Measurements from ENCODE around the gene ARHGEF6.

The ARHGEF6 gene

DNA sequence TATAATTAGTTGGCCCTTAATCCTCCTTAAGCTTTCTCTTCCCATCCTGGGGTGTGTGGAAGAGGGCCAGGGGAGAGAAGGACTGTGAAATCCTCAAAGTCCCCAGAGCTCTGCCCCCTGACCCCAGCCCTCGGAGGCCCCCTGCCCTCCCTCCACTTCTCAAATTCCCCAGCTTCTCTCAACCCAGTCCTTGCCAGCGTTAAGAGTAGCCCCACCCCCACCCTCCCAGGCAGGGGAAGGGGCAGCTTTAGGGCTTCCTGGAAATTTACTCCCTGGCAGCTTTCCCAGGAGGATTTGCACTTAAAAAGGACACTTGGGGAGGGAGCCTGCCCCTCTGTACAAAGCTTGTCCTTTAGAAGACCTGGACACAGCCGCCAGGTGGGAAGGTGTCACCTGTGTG, 144.6 kb downstream of the ARHGEF6 start:
- DNase-seq: no peak

DNA sequence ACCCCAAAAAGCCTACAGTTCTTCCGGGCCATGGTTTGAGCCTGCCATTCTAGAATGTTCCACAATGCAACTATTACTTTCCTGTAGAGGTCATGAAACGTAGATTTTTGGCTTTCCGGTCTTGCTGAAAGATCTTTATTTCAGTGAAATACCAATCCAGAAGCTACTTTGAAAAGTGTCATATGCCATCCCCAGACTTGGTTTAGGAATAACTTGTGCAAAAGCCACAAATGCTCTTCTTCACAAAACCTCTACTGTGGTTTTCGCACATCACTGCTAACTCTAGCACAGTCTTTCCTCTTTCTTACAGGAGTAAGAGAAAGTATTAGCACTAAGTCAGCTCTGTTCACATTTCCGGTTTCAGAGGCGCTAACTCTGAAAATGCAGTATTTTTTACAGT, 145.5 kb downstream of the ARHGEF6 start:
- no peak for DNase-seq

DNA sequence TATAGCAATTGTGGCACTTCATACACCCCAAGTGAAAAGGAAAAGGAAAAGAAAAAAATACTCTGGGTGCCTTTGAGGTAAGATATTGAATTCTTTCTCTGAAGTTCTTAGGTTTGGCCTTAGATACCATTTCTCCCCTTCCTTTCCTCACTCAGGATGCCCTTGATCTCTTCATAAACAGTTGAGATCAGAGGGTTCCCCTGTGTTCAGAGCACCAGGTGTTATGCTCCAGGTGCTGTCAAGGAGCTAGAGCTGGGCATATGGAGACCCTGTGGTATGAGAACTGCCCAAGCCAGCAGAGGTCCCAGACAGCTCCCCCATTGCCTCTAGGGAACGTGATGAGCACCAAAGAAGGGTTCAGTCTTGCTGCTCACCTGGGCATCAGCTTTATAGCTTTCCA, 149.9 kb downstream of the ARHGEF6 start:
- no peak for DNase-seq

DNA sequence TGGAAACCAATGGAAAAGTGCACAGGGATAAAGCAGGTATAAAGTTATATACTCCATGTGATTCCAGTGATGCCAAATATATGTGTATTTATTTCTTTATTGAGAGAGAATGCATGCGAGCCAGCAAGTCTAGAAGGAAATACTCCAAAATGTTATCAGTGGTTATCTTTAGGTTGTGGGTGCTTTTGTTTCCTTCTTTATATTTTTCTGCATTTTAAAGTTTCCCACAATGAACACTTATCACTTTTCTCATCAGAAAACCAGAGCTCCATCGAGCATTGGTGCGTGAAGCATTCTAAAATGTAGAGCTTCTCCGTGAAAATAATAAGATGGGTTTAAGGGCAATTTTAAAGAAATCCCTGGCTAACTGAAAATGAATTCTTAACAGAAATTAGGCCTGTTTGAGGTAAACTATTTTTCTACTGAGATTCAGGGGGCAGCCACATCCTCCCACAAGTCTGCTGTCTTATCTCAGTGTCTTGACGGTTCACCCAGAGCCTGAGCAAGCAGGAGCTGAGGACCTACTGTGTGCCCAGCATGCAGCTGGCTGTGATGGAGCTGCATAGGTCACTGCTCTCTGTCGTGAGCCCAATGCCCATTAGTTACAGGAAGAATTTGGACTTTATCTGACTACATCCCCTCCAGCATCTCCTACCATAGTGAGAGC, 151.5 kb downstream of the ARHGEF6 start:
- DNase-seq: no peak

DNA sequence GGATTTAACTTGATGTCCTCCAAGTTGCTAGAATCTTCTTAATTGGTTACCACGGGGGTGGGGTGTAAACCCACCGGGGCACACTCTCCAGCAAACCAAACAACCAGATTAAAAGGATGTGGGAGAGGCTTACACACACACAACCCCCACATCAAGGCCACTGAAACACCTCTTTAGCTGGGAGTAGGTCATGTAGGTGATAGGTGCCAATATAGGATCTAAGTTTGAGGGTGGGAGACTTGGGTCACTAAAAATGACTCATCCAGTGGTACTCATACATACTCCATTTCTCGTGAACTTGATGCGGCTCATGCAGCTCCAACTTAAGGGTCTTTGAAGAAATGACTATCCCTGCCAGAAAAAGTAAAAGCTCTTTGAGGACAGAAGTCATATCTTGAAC, 153.3 kb downstream of the ARHGEF6 start:
- no peak for DNase-seq

DNA sequence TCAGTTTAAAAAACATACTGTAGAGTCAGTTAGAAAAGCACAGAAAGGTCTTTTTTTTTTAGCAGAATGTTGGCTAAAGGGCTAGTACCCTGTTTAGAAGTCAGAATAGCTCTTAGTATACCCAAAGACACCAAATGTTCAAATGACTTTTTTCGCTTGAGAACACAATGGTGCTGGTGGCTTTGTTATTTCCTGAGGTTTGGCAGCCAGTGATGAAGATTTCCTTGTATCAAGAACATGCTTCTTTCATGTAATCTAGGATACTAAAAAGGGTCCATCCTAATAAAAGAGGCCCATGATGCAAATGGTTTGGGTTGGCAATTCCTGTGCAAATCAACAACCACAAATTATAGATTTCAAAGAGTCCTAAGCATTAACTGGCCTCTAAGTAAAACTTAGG, 153.8 kb downstream of the ARHGEF6 start:
- DNase-seq: no peak

DNA sequence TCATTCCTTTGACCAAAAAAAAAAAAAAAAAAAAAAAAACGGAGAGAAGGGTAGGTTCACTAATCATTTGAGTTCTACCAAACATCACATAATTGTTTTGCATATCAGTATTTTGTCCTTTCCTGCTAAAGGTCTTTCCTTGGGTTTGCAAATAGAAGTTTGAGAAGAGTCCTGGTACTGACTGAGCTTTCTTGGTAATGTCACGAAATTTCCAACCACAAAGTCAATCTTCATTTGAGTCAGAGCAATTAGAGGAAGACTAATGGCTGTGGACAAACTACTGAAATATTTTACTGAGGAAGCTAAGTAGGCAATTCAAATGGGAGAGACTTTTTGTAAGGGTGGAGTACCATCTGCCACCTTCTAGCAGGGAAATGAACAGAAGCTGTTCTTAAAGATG, 154.5 kb downstream of the ARHGEF6 start:
- DNase-seq: no peak

DNA sequence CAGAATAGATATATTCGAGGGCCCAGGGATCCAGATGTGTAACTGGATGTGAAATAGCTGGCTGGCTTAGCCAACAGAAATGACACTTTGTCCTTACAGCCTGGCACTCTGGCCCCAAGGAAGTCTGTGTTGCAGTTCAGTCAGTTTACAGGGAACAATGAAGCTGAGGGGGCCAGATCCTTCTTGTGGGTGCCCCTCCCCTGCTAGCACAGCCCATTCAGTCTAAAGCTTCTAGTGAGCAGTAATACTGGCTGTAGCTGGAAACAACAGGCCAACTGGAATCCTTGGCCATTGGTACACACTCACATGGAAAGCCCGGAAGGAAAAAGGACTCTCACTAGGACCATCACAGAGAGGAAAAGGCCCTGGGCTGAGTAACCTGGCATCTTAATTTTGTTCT, 155.5 kb downstream of the ARHGEF6 start:
- DNase-seq: no peak

DNA sequence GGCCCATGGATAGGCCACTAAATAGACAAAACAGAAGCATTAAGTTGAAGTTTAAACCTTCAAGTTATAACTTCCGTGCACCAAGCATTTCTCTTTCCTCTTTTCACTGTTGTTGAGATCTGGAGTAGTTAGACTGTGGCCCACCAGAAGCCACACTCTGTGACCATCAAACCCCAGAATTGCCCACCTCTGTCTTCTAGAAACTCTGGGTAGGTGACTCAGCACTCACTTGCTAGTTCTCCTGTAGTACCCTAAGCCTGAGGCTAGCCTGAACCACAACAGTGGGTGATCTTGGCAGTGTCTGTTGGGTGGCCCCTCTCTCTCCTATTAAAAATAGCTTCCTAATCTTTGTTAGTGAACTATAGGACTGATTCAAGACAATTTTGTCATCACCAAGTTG, 157.3 kb downstream of the ARHGEF6 start:
- no peak for DNase-seq

DNA sequence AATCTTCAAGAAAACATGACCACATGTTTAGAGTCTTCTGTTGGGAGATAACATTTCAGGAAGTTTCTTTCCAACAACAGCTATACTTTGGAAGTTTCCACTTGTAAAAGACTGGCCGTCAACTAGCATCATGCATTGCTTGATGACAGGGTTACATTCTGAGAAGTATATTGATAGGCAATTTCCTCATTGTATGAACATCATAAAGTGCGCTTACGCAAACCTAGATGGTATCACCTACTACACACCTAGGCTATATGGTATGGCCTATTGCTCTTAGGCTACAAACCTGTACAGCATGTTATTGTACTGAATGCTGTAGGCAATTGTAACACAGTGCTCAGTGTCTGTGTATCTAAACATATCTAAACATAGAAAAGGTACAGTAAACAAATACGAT, 158.2 kb downstream of the ARHGEF6 start:
- DNase-seq: no peak

DNA sequence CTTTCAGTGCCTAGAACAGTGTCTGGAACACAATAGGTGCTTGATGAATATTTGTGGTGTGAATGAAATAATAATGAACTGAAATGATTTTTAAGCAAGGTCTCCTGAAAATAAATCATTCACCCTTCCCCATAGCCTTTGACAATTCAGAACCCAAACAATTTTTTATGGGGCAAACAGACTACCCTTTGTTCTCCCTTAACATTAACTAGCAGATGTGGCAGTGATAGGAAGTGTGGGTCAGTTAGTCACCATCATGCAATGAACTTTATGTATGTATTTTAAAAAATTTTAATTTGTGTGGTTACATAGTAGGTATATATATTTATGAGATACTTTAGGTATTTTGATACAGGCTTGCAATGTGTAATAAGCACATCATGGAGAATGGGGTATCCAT, 160.0 kb downstream of the ARHGEF6 start:
- DNase-seq: no peak

DNA sequence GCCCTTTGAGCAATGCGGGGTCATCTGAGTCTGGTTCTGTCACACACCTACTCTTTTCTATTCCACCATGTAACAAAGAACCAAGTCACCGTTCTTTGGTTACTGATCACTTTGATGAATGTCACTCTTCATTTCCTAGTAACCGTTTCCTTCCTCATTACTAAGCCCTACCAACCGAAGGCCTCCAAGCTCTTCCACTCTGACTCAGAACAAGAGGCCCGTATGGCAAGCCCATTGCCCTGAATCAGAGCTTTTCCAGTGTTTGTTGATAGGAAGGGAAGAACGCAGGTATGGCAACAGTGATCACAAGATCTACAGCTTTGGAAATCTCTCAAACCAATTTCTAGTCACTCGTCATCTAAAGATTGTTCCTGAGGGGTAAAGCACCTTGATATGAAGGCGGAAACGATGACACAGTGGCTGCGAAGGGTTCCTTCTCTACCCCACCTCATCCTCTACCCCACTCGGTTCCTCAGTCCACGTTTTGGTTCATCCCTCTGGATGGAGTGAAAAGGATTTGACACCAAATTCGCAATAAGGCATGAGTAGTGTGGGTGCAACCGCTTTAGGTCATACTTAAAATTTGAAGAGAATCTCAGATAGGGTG, 160.7 kb downstream of the ARHGEF6 start:
- DNase-seq: no peak

DNA sequence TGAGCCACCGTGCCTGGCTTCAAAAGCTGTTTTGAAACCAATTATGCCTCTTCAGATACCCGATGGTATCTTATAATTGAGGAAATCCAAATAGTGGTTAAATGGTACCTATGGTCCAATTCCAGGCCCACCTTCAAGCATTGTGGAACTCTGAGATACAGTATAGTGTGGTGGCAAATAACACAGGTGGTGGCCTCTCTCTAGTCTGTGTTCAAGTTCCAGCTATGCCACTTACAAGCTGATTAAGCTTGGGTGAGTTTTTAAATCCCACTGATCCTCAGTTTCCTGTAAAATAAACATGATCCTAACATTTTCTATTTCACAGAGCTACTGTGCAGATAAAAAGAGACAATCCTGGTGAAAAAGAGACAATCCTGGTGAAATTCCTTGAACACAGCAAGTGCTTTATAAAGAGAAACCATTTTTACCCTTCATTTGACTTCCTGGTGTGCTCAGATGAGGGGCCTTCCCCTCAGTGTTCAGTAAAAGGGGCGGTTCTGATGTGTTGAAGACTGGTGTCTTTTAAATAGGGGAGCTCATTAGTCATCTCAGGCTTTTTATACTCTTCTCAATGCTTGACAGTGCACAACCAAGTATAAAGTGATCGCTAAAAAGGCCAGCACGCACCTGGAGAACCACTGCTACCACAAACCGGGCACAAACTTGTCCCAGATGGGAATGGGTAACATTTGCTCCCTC, 163.6 kb downstream of the ARHGEF6 start:
- no peak for DNase-seq

Measured in NCI-H2081 treated with DMSO at 0.1 percent for 48 hours (cell line).